ENCODE results near the gene GAS2L1. TPM values are rescaled to one million over a fixed set of nuclear protein-coding genes. Genes with fewer than 3 reads are reported as not detected.

The GAS2L1 gene
- total RNA-seq, 1 donor from 2014 or later: 24.3 TPM

- intact Hi-C loops (cut with DNase I): no loop called here
- DNase-seq (ENCODE audit: missing footprints): no peak
Observed at GRCh38 chr22:29315286-29316140, 9.1 kb downstream of the GAS2L1 start, which contains the start of gene RASL10A. RASL10A (minus strand) TSS chr22:29315697; CDS start chr22:29315246, 451 bp downstream.

GRCh38 chr22:29316141-29316828 lies 9.8 kb downstream of the GAS2L1 start:
- intact Hi-C loops (cut with DNase I): no loop called here
- peak; percentile 54 for DNase-seq (ENCODE audit: missing footprints)
- no peak for ATAC-seq

More at GRCh38 chr22:29315286-29316140, 9.1 kb downstream of the GAS2L1 start, which contains the start of gene RASL10A:
- no peak for ATAC-seq

GRCh38 chr22:29317827-29318454 lies 11.5 kb downstream of the GAS2L1 start:
- ATAC-seq (no peak), DNase-seq (ENCODE audit: missing footprints) (peak; percentile 59)
- intact Hi-C loops (cut with DNase I): no loop called here

- peak; percentile 55 for DNase-seq (ENCODE audit: missing footprints)
- no peak for ATAC-seq
- intact Hi-C loops (cut with DNase I): no loop called here
Observed at GRCh38 chr22:29319072-29319471, 12.6 kb downstream of the GAS2L1 start.

GRCh38 chr22:29320546-29320945 lies 14.1 kb downstream of the GAS2L1 start:
- ATAC-seq (no peak), DNase-seq (ENCODE audit: missing footprints) (no peak)
- intact Hi-C loops (cut with DNase I): no loop called here

GRCh38 chr22:29323641-29324040 lies 17.2 kb downstream of the GAS2L1 start:
- no peak for ATAC-seq
- intact Hi-C loops (cut with DNase I): no loop called here
- DNase-seq (ENCODE audit: missing footprints): no peak

GRCh38 chr22:29325356-29325755 lies 18.9 kb downstream of the GAS2L1 start:
- DNase-seq (ENCODE audit: missing footprints) (no peak), ATAC-seq (no peak)
- intact Hi-C loops (cut with DNase I): no loop called here

- peak; percentile 2 for DNase-seq (ENCODE audit: missing footprints)
- intact Hi-C loops (cut with DNase I): no loop called here
- ATAC-seq: no peak
Observed at GRCh38 chr22:29325785-29326315, 19.4 kb downstream of the GAS2L1 start.

GRCh38 chr22:29326481-29326880 lies 20.0 kb downstream of the GAS2L1 start:
- intact Hi-C loops (cut with DNase I): no loop called here
- DNase-seq (ENCODE audit: missing footprints): no peak
- ATAC-seq: no peak

- no peak for DNase-seq (ENCODE audit: missing footprints)
- intact Hi-C loops (cut with DNase I): no loop called here
- no peak for ATAC-seq
Observed at GRCh38 chr22:29327089-29327764, 20.8 kb downstream of the GAS2L1 start.

GRCh38 chr22:29328055-29328454 lies 21.6 kb downstream of the GAS2L1 start:
- DNase-seq (ENCODE audit: missing footprints) (no peak), ATAC-seq (no peak)
- intact Hi-C loops (cut with DNase I): no loop called here

GRCh38 chr22:29328566-29329500 lies 22.4 kb downstream of the GAS2L1 start:
- no peak for DNase-seq (ENCODE audit: missing footprints)
- ATAC-seq: no peak
- intact Hi-C loops (cut with DNase I): no loop called here

GRCh38 chr22:29329581-29329980 lies 23.1 kb downstream of the GAS2L1 start:
- intact Hi-C loops (cut with DNase I): no loop called here
- no peak for ATAC-seq
- no peak for DNase-seq (ENCODE audit: missing footprints)

- intact Hi-C loops (cut with DNase I): no loop called here
- no peak for ATAC-seq
Observed at GRCh38 chr22:29330291-29330690, 23.8 kb downstream of the GAS2L1 start.

GRCh38 chr22:29330753-29331152 lies 24.3 kb downstream of the GAS2L1 start:
- ATAC-seq: no peak
- intact Hi-C loops (cut with DNase I): no loop called here
- DNase-seq (ENCODE audit: missing footprints): no peak

More at GRCh38 chr22:29330291-29330690, 23.8 kb downstream of the GAS2L1 start:
- DNase-seq (ENCODE audit: missing footprints): no peak

GRCh38 chr22:29331213-29331612 lies 24.8 kb downstream of the GAS2L1 start:
- ATAC-seq: no peak
- DNase-seq (ENCODE audit: missing footprints): no peak
- intact Hi-C loops (cut with DNase I): no loop called here

- intact Hi-C loops (cut with DNase I): no loop called here
- ATAC-seq (no peak), DNase-seq (ENCODE audit: missing footprints) (no peak)
Observed at GRCh38 chr22:29331658-29332300, 25.3 kb downstream of the GAS2L1 start.

All from Right ventricle myocardium inferior (tissue), 1 donor.